Neutrophil (primary cell): Measurements from ENCODE around the gene CHL1.

Experiments used
- H3K27ac ChIP-seq: fragments of 200-600 bp; sonication (generic); 2 replicates; pipeline ENCODE4 v1.5.1; 2016; ENCODE audit warnings: mild to moderate bottlenecking, moderate library complexity
- H3K27me3 ChIP-seq: fragments of 200-600 bp; sonication (generic); 2 replicates; pipeline ENCODE4 v1.6.0; 2016; ENCODE audit warnings: mild to moderate bottlenecking
- H3K36me3 ChIP-seq: fragments of 200-600 bp; sonication (generic); 2 replicates; pipeline ENCODE4 v1.5.1; 2017
- H3K4me1 ChIP-seq, 2 experiments: fragments of 200-600 bp in 1 of 2; sonication (generic) in 1 of 2; 1 replicate in 1 of 2; 2 replicates in 1 of 2; pipeline versions ENCODE4 v1.5.1 to v1.6.1; 2013 to 2016; ENCODE audit warnings: low read depth in 1 of 2, low read length in 1 of 2, mild to moderate bottlenecking in 1 of 2, moderate library complexity in 1 of 2; ENCODE audit not compliant: control insufficient read depth in 1 of 2, insufficient read depth in 1 of 2
- H3K4me3 ChIP-seq, 2 experiments: fragments of 200-600 bp in 1 of 2; sonication (generic) in 1 of 2; 1 replicate in 1 of 2; 2 replicates in 1 of 2; pipeline ENCODE4 v1.5.1; 2013 to 2016; ENCODE audit warnings: low read depth in 1 of 2, low read length in 1 of 2, mild to moderate bottlenecking in 1 of 2, moderate library complexity in 1 of 2
- H3K9me3 ChIP-seq: fragments of 200-600 bp; sonication (generic); 2 replicates; pipeline ENCODE4 v1.5.1; 2016
- TF ChIP-seq, protein P1 (sequence below): fragments of 200-600 bp; sonication (generic); IDR thresholded peaks from 2 replicates; pipeline ENCODE4 v1.5.1; 2016; ENCODE audit warnings: antibody characterized with exemption

Gene CHL1

GRCh38 chr3:217948-218347, 21.4 kb downstream of the CHL1 start:
- Histone ChIP-seq H3K4me3 (no peak overlapping the region), H3K4me1 (no peaks in the 10 kb centered on the region), H3K36me3 (no peaks in the 10 kb centered on the region), H3K27ac (no peak overlapping the region), H3K27me3 (no peaks in the 10 kb centered on the region), H3K9me3 (no peaks in the 10 kb centered on the region)
- TF ChIP-seq, protein P1, sequence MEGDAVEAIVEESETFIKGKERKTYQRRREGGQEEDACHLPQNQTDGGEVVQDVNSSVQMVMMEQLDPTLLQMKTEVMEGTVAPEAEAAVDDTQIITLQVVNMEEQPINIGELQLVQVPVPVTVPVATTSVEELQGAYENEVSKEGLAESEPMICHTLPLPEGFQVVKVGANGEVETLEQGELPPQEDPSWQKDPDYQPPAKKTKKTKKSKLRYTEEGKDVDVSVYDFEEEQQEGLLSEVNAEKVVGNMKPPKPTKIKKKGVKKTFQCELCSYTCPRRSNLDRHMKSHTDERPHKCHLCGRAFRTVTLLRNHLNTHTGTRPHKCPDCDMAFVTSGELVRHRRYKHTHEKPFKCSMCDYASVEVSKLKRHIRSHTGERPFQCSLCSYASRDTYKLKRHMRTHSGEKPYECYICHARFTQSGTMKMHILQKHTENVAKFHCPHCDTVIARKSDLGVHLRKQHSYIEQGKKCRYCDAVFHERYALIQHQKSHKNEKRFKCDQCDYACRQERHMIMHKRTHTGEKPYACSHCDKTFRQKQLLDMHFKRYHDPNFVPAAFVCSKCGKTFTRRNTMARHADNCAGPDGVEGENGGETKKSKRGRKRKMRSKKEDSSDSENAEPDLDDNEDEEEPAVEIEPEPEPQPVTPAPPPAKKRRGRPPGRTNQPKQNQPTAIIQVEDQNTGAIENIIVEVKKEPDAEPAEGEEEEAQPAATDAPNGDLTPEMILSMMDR, result no peak

DNA sequence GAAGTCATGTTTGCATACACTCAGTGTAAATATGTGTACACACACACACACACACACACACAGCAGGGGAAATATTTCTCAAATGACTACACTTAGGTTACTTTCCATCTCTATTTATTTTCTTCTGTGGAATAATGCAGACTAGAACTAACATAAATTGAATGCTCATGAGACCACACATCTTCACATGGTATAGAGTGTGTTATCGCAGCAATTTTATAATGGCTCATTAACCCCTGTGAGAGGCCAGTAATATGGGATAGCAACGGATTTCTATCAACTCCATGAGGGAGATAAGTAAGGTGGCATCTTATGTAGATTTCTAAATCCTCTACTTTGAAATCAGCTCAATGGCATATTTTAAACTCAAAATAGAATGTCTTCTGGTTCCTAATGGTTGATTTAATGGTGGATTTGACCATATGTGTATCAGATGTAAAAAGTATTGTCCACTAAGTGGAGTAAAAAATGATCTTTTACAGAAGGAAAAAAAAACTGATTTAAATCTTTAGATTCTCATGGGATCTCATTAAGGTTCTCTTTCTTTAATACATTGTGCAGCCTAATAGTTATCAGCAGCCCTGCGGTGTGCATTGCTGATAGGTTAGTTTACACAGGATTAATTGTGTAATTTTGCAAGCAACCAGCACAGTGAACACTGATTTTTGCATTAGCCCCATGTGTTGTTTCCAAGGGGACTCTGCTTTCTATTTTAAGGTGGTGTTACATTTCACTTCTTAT, 32.0 kb downstream of the CHL1 start:
- no peaks in the 10 kb centered on the region for H3K36me3 ChIP-seq
- no peaks in the 10 kb centered on the region for H3K27me3 ChIP-seq
- TF ChIP-seq, protein P1, result no peak
- H3K4me1 ChIP-seq, result no peaks in the 10 kb centered on the region
- H3K9me3 ChIP-seq, result no peaks in the 10 kb centered on the region
- no peak overlapping the region for H3K27ac ChIP-seq
- H3K4me3 ChIP-seq, result no peak overlapping the region

GRCh38 chr3:229183-229661, 32.7 kb downstream of the CHL1 start:
- TF ChIP-seq, protein P1, result no peak
- Histone ChIP-seq H3K27ac (no peak overlapping the region), H3K27me3 (no peaks in the 10 kb centered on the region), H3K9me3 (no peaks in the 10 kb centered on the region), H3K4me3 (no peak overlapping the region), H3K4me1 (no peaks in the 10 kb centered on the region), H3K36me3 (no peaks in the 10 kb centered on the region)

DNA sequence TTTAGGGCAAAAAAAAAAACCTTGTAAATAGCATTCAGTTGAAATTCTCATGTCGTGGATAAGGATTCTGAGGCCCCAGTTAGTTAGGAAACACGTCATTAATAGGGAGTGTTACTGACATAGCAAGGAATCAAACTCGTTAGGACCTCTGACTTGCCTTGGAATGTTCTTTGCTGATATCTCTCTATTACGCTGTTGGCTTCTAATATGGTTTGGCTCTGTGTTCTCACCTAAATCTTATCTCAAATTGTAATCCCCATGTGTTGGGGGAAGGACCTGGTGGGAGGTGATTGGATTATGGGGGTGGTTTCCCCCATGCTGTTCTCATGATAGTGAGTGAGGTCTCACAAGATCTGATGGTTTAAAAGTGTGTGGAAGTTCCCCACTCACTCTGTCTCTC, 40.3 kb downstream of the CHL1 start:
- Histone ChIP-seq H3K4me3 (no peak overlapping the region), H3K27ac (no peak overlapping the region), H3K9me3 (no peaks in the 10 kb centered on the region), H3K36me3 (no peaks in the 10 kb centered on the region), H3K4me1 (no peaks in the 10 kb centered on the region), H3K27me3 (no peaks in the 10 kb centered on the region)
- TF ChIP-seq, protein P1, result no peak

- TF ChIP-seq, protein P1, result no peak
- H3K36me3 ChIP-seq, result no peaks in the 10 kb centered on the region
- no peaks in the 10 kb centered on the region for H3K9me3 ChIP-seq
- no peaks in the 10 kb centered on the region for H3K4me1 ChIP-seq
- no peak overlapping the region for H3K4me3 ChIP-seq
- H3K27me3 ChIP-seq, result no peaks in the 10 kb centered on the region
- no peak overlapping the region for H3K27ac ChIP-seq
Measured at GRCh38 chr3:242602-243355, 46.2 kb downstream of the CHL1 start.
